Measurements from ENCODE around the gene ZFPL1. TPM values are rescaled to one million over a fixed set of nuclear protein-coding genes. Genes with fewer than 3 reads are reported as not detected.

ZFPL1 gene
- total RNA-seq, 1 experiment from 2014 or later = 50.8 TPM

DNA sequence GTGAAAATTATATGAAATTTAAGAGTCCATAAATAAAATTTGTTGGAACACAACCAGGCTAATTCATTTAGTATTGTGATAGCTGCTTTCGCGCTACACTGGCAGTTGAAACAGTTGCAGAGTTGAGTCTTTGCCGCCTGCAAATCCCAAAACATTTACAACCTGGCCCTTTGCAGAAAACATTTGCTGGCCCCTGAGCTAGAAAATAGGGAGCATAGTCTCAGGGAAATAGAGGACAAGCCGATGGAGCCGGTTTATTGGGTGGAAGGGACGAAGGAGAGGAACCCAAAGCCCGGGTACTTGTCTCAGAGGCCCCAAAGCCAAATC, 43.5 kb upstream of the ZFPL1 start:
- Mint-ChIP-seq H3K27ac (ENCODE audit: low read depth, unreplicated experiment) (peak overlapping the region; percentile 84), H3K27me3 (ENCODE audit: insufficient read depth, unreplicated experiment) (no peaks in the 10 kb centered on the region), H3K36me3 (ENCODE audit: insufficient read depth, unreplicated experiment) (peaks cover 25% of the 10 kb centered on the region), H3K4me1 (ENCODE audit: insufficient read depth, unreplicated experiment) (peaks cover 10% of the 10 kb centered on the region), H3K4me3 (ENCODE audit: unreplicated experiment) (peak overlapping the region; percentile 89), H3K9me3 (ENCODE audit: unreplicated experiment) (no peaks in the 10 kb centered on the region)
- CTCF ChIA-PET = interaction anchor here (0.6 to 5.5 kb wide), 8 partner anchors 13 to 195 kb away, joined by 3 to 27 read pairs (median 4); partner anchors contain the start of genes ARL2, CDCA5, FAU and MRPL49
- no peak for DNase-seq (ENCODE audit: unreplicated experiment)
- TF ChIP-seq, protein P1, sequence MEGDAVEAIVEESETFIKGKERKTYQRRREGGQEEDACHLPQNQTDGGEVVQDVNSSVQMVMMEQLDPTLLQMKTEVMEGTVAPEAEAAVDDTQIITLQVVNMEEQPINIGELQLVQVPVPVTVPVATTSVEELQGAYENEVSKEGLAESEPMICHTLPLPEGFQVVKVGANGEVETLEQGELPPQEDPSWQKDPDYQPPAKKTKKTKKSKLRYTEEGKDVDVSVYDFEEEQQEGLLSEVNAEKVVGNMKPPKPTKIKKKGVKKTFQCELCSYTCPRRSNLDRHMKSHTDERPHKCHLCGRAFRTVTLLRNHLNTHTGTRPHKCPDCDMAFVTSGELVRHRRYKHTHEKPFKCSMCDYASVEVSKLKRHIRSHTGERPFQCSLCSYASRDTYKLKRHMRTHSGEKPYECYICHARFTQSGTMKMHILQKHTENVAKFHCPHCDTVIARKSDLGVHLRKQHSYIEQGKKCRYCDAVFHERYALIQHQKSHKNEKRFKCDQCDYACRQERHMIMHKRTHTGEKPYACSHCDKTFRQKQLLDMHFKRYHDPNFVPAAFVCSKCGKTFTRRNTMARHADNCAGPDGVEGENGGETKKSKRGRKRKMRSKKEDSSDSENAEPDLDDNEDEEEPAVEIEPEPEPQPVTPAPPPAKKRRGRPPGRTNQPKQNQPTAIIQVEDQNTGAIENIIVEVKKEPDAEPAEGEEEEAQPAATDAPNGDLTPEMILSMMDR (IDR thresholded peaks at IDR 0.05; ENCODE audit: unreplicated experiment) = no peak
- no TSS peak for BruUV-seq (replicated peaks)
- POLR2A ChIA-PET = interaction anchor here (0.7 to 2.7 kb wide), 21 partner anchors 9 to 850 kb away, joined by 3 to 20 read pairs (median 5); partner anchors contain the start of genes ARL2, ATG2A, CCDC85B and FAU
- intact Hi-C loops (cut with micrococcal nuclease) = loop anchor here (5.0 kb wide), 1 partner anchor 42 kb away; the partner anchor contains the start of genes CDCA5 and ZFPL1

DNA sequence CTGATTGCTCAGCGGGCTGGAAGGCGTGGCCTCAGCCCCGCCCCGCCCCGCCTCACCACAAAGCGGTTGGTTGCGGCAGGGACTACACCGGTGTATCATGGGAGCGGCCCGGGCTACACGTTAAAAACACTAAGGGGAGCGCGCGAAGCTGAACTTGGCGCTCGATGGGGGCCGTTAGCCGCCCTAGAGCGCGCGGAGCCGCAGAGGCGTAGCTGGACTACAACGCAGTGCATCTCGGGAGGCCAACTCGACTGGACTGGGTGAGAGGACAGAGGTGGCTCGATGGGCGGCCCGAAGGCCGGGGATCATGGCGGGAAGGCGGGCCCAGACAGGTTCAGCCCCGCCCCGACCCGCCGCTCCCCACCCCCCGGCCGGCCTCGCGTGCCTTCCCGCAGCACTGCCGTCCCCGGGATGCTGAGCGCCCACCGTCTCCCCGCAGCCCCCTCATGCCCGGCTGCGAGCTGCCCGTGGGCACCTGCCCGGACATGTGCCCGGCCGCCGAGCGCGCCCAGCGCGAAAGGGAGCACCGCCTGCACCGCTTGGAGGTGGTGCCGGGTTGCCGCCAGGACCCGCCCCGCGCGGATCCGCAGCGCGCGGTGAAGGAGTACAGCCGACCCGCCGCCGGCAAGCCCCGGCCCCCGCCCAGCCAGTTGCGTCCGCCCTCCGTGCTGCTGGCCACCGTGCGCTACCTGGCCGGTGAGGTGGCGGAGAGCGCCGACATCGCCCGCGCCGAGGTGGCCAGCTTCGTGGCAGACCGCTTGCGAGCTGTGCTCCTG, 43.0 kb upstream of the ZFPL1 start, which contains the start of gene SAC3D1:
Gene SAC3D1 (plus strand): TSS at position 364 of the 776 bp plus-strand sequence. CDS start 83 bp downstream, at position 447.
- TF ChIP-seq, protein P1 (IDR thresholded peaks at IDR 0.05; ENCODE audit: unreplicated experiment) = no peak
- H3K9me3 Mint-ChIP-seq (ENCODE audit: unreplicated experiment) = no peaks in the 10 kb centered on the region
- H3K27ac Mint-ChIP-seq (ENCODE audit: low read depth, unreplicated experiment) = peak within 1 kb of the TSS; percentile 84
- CTCF ChIA-PET = interaction anchor here (0.6 to 5.5 kb wide), 9 partner anchors 13 to 195 kb away, joined by 3 to 27 read pairs (median 4); partner anchors contain the start of genes ARL2, CDCA5, FAU and MRPL49
- peaks cover 10% of the 10 kb centered on the region for H3K4me1 Mint-ChIP-seq (ENCODE audit: insufficient read depth, unreplicated experiment)
- H3K4me3 Mint-ChIP-seq (ENCODE audit: unreplicated experiment) = peak within 1 kb of the TSS; percentile 89
- POLR2A ChIA-PET = interaction anchor here (0.6 to 2.7 kb wide), 27 partner anchors 9 to 849 kb away, joined by 3 to 20 read pairs (median 5); partner anchors contain the start of genes ARL2, ATG2A, CCDC85B and FAU
- peak; percentile 93 for DNase-seq (ENCODE audit: unreplicated experiment)
- no TSS peak for BruUV-seq (replicated peaks)
- intact Hi-C loops (cut with micrococcal nuclease) = loop anchor here (5.0 kb wide), 1 partner anchor 41 kb away; the partner anchor contains the start of genes CDCA5 and ZFPL1
- peaks cover 25% of the 10 kb centered on the region for H3K36me3 Mint-ChIP-seq (ENCODE audit: insufficient read depth, unreplicated experiment)
- H3K27me3 Mint-ChIP-seq (ENCODE audit: insufficient read depth, unreplicated experiment) = no peaks in the 10 kb centered on the region

DNA sequence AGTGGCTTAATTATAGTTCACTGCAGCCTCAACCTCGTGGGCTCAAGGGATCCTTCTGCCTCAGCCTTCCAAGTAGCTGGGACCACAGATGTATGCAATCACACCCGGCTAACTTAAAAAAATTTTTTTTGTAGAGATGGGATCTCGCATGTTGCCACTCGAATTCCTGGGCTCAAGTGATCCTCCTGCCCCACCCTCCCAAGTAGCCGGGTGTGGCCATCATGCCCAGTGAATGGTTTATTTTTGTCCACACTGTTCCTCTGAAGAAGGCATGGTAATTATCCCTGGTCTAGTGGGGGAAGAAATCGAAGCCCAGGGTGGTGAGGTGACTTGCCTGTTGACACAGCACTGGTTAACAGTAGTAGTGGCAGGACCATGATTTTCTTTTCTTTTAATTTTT, 41.1 kb upstream of the ZFPL1 start:
- POLR2A ChIA-PET = interaction anchor here (0.8 to 1.6 kb wide), 5 partner anchors 10 to 139 kb away, joined by 3 to 4 read pairs (median 3); partner anchors contain the start of genes CAPN1 and MRPL49
- Mint-ChIP-seq H3K4me3 (ENCODE audit: unreplicated experiment) (peak overlapping the region; percentile 89), H3K9me3 (ENCODE audit: unreplicated experiment) (no peaks in the 10 kb centered on the region), H3K4me1 (ENCODE audit: insufficient read depth, unreplicated experiment) (peaks cover 10% of the 10 kb centered on the region), H3K27me3 (ENCODE audit: insufficient read depth, unreplicated experiment) (no peaks in the 10 kb centered on the region), H3K36me3 (ENCODE audit: insufficient read depth, unreplicated experiment) (peaks cover 19% of the 10 kb centered on the region), H3K27ac (ENCODE audit: low read depth, unreplicated experiment) (no peak overlapping the region)
- intact Hi-C loops (cut with micrococcal nuclease) = loop anchor here (5.0 kb wide), 1 partner anchor 39 kb away; the partner anchor contains the start of genes CDCA5 and ZFPL1
- CTCF ChIA-PET = interaction anchor here (1.1 kb wide), 1 partner anchor 52 kb away, joined by 4 read pairs; no protein-coding TSS in a partner anchor
- TF ChIP-seq, protein P1 (IDR thresholded peaks at IDR 0.05; ENCODE audit: unreplicated experiment) = no peak
- BruUV-seq (replicated peaks) = no TSS peak
- DNase-seq (ENCODE audit: unreplicated experiment) = no peak

All from MCF 10A (cell line).